Rectal smooth muscle tissue (tissue), 1 donor: ENCODE data around the gene DSTYK.

Experiments
- H3K27ac ChIP-seq: one replicate; pipeline ENCODE4 v1.7.0; 2013; ENCODE audit warnings: low read depth, low read length, inconsistent platforms
- H3K27me3 ChIP-seq: one replicate; pipeline ENCODE4 v1.7.0; 2013; ENCODE audit warnings: low read length; ENCODE audit not compliant: control insufficient read depth, insufficient read depth
- H3K36me3 ChIP-seq: one replicate; pipeline ENCODE4 v1.7.0; 2013; ENCODE audit warnings: low read length; ENCODE audit not compliant: control insufficient read depth, insufficient read depth
- H3K4me1 ChIP-seq: one replicate; pipeline ENCODE4 v1.7.0; 2013; ENCODE audit warnings: low read length; ENCODE audit not compliant: control insufficient read depth, insufficient read depth
- H3K4me3 ChIP-seq: one replicate; pipeline ENCODE4 v1.7.0; 2013; ENCODE audit warnings: low read length
- H3K9ac ChIP-seq: one replicate; pipeline ENCODE4 v1.7.0; 2013; ENCODE audit warnings: low read length

DSTYK gene

GRCh38 chr1:205124726-205125125 lies 86.8 kb downstream of the DSTYK start:
- Histone ChIP-seq H3K36me3 (no peaks in the 10 kb centered on the region), H3K4me1 (peaks cover 19% of the 10 kb centered on the region), H3K4me3 (no peak overlapping the region), H3K27me3 (no peaks in the 10 kb centered on the region), H3K27ac (no peak overlapping the region), H3K9ac (no peak overlapping the region)

- Histone ChIP-seq H3K4me1 (peaks cover 19% of the 10 kb centered on the region), H3K9ac (peak overlapping the region; percentile 91), H3K36me3 (no peaks in the 10 kb centered on the region), H3K4me3 (peak overlapping the region; percentile 93), H3K27ac (peak overlapping the region; percentile 96), H3K27me3 (no peaks in the 10 kb centered on the region)
Observed at GRCh38 chr1:205122489-205122882, 89.0 kb downstream of the DSTYK start.

- H3K27ac ChIP-seq: peak within 1 kb of the TSS; percentile 96
- H3K4me1 ChIP-seq: peaks cover 19% of the 10 kb centered on the region
- H3K36me3 ChIP-seq: no peaks in the 10 kb centered on the region
- H3K9ac ChIP-seq: peak within 1 kb of the TSS; percentile 91
- H3K4me3 ChIP-seq: peak within 1 kb of the TSS; percentile 93
- no peaks in the 10 kb centered on the region for H3K27me3 ChIP-seq
Observed at GRCh38 chr1:205121660-205122488, 89.6 kb downstream of the DSTYK start, which contains the start of gene RBBP5. Gene RBBP5 (minus strand): TSS chr1:205121978. CDS start chr1:205121873, 105 bp downstream.

- Histone ChIP-seq H3K27me3 (no peaks in the 10 kb centered on the region), H3K9ac (no peak overlapping the region), H3K27ac (no peak overlapping the region), H3K36me3 (peaks cover 9% of the 10 kb centered on the region), H3K4me1 (peaks cover 19% of the 10 kb centered on the region), H3K4me3 (no peak overlapping the region)
Observed at GRCh38 chr1:205118752-205119151, 92.8 kb downstream of the DSTYK start.

- Histone ChIP-seq H3K4me1 (no peaks in the 10 kb centered on the region), H3K27ac (no peak overlapping the region), H3K36me3 (peaks cover 11% of the 10 kb centered on the region), H3K9ac (no peak overlapping the region), H3K27me3 (no peaks in the 10 kb centered on the region), H3K4me3 (no peak overlapping the region)
Observed at GRCh38 chr1:205111354-205111753, 100.1 kb downstream of the DSTYK start.

GRCh38 chr1:205109711-205110110 lies 101.8 kb downstream of the DSTYK start:
- Histone ChIP-seq H3K9ac (no peak overlapping the region), H3K4me3 (no peak overlapping the region), H3K4me1 (no peaks in the 10 kb centered on the region), H3K27ac (no peak overlapping the region), H3K27me3 (no peaks in the 10 kb centered on the region), H3K36me3 (peaks cover 9% of the 10 kb centered on the region)

GRCh38 chr1:205109269-205109668 lies 102.2 kb downstream of the DSTYK start:
- Histone ChIP-seq H3K4me3 (no peak overlapping the region), H3K36me3 (peaks cover 5% of the 10 kb centered on the region), H3K9ac (no peak overlapping the region), H3K4me1 (no peaks in the 10 kb centered on the region), H3K27ac (no peak overlapping the region), H3K27me3 (no peaks in the 10 kb centered on the region)

- no peak overlapping the region for H3K9ac ChIP-seq
- H3K4me1 ChIP-seq: no peaks in the 10 kb centered on the region
- no peak overlapping the region for H3K4me3 ChIP-seq
- peaks cover 9% of the 10 kb centered on the region for H3K36me3 ChIP-seq
- H3K27me3 ChIP-seq: no peaks in the 10 kb centered on the region
- no peak overlapping the region for H3K27ac ChIP-seq
Observed at GRCh38 chr1:205108464-205108863, 103.0 kb downstream of the DSTYK start.

- Histone ChIP-seq H3K27ac (no peak overlapping the region), H3K9ac (no peak overlapping the region), H3K4me3 (no peak overlapping the region), H3K27me3 (no peaks in the 10 kb centered on the region), H3K36me3 (peaks cover 12% of the 10 kb centered on the region), H3K4me1 (no peaks in the 10 kb centered on the region)
Observed at GRCh38 chr1:205107327-205107726, 104.2 kb downstream of the DSTYK start.

GRCh38 chr1:205102404-205102803 lies 109.1 kb downstream of the DSTYK start:
- no peak overlapping the region for H3K4me3 ChIP-seq
- H3K27me3 ChIP-seq: no peaks in the 10 kb centered on the region
- no peak overlapping the region for H3K9ac ChIP-seq
- H3K36me3 ChIP-seq: peaks cover 35% of the 10 kb centered on the region
- H3K4me1 ChIP-seq: no peaks in the 10 kb centered on the region
- no peak overlapping the region for H3K27ac ChIP-seq

GRCh38 chr1:205098242-205098641 lies 113.3 kb downstream of the DSTYK start:
- Histone ChIP-seq H3K27me3 (no peaks in the 10 kb centered on the region), H3K27ac (no peak overlapping the region), H3K4me3 (no peak overlapping the region), H3K36me3 (peaks cover 46% of the 10 kb centered on the region), H3K4me1 (no peaks in the 10 kb centered on the region), H3K9ac (no peak overlapping the region)

GRCh38 chr1:205095422-205095821 lies 116.1 kb downstream of the DSTYK start:
- Histone ChIP-seq H3K27me3 (no peaks in the 10 kb centered on the region), H3K4me3 (no peak overlapping the region), H3K9ac (no peak overlapping the region), H3K36me3 (peaks cover 43% of the 10 kb centered on the region), H3K27ac (no peak overlapping the region), H3K4me1 (no peaks in the 10 kb centered on the region)
